ENCODE results near the gene AADAC.

- TF ChIP-seq, protein P1, sequence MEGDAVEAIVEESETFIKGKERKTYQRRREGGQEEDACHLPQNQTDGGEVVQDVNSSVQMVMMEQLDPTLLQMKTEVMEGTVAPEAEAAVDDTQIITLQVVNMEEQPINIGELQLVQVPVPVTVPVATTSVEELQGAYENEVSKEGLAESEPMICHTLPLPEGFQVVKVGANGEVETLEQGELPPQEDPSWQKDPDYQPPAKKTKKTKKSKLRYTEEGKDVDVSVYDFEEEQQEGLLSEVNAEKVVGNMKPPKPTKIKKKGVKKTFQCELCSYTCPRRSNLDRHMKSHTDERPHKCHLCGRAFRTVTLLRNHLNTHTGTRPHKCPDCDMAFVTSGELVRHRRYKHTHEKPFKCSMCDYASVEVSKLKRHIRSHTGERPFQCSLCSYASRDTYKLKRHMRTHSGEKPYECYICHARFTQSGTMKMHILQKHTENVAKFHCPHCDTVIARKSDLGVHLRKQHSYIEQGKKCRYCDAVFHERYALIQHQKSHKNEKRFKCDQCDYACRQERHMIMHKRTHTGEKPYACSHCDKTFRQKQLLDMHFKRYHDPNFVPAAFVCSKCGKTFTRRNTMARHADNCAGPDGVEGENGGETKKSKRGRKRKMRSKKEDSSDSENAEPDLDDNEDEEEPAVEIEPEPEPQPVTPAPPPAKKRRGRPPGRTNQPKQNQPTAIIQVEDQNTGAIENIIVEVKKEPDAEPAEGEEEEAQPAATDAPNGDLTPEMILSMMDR (IDR thresholded peaks at IDR 0.05) = no peak
- no peak for TF ChIP-seq POLR2A (IDR thresholded peaks at IDR 0.05)
Observed at GRCh38 chr3:151835751-151836525, 22.0 kb downstream of the AADAC start.
